HepG2 (cell line): ENCODE measurements around the gene FGF14. TPM values are rescaled to one million over a fixed set of nuclear protein-coding genes. Genes with fewer than 3 reads are reported as not detected.

Experiments used
- ATAC-seq: fragments of 200-7000 bp; cut with Tn5 transposase; 3 replicates; pipeline ENCODE4 v1.9.1; 2020; ENCODE audit warnings: mild to moderate bottlenecking, moderate library complexity
- BruUV-seq: library from RNA; stranded (reverse); fragments of 400-500 nt; replicated peaks from 2 replicates; lab custom pipeline; 2021; lab: Mats Ljungman, UMichigan
- CTCF ChIA-PET: fragments of 300-600 bp; formaldehyde crosslinking; extraction: SDS; loops from one replicate; lab custom pipeline; 2021; ENCODE audit warnings: low total read pairs, inconsistent platforms, low intra/inter-chr PET ratio; lab: Yijun Ruan, JAX
- POLR2A ChIA-PET: fragments of 350-600 bp; sonication (Branson Sonifier 250); formaldehyde crosslinking; loops from one replicate; lab custom pipeline; 2020; ENCODE audit warnings: antibody characterized with exemption, inconsistent platforms; lab: Yijun Ruan, JAX
- DNase-seq: peaks from one replicate; pipeline ENCODE4 v3.0.0-alpha.2; 2015; ENCODE audit warnings: low spot score
- FAIRE-seq: peaks from 3 replicates; lab custom pipeline; 2011; peaks lifted over from hg19 to GRCh38; lab: Jason Lieb, UNC
- H2AFZ ChIP-seq: one replicate; pipeline ENCODE4 v1.6.1; 2011; ENCODE audit warnings: low read length, inconsistent platforms
- H3K27ac ChIP-seq: fragments of 300-600 bp; 3 replicates; pipeline ENCODE4 v1.8.0; 2011; ENCODE audit warnings: mixed run types, mild to moderate bottlenecking, mixed read lengths, low read length, inconsistent platforms; ENCODE audit not compliant: insufficient read depth; ENCODE audit errors: extremely low read length
- H3K27me3 ChIP-seq, 2 experiments: fragments of 200-600 bp in 1 of 2; 2 replicates in 1 of 2; 3 replicates in 1 of 2; pipeline versions ENCODE4 v1.6.0 to v1.8.0; 2011; ENCODE audit warnings: low read length in 2 of 2, mild to moderate bottlenecking in 2 of 2, moderate library complexity in 2 of 2, inconsistent platforms in 1 of 2; ENCODE audit not compliant: insufficient read depth in 2 of 2, control insufficient read depth in 1 of 2
- H3K36me3 ChIP-seq, 2 experiments: fragments of 200-600 bp in 1 of 2; replicated peaks in 1 of 2; 2 replicates in 1 of 2; 3 replicates in 1 of 2; pipeline versions ENCODE4 v1.5.1 to v1.8.0; 2011; ENCODE audit warnings: low read length in 2 of 2, inconsistent platforms in 1 of 2; ENCODE audit not compliant: insufficient read depth in 2 of 2, control insufficient read depth in 1 of 2
- H3K4me1 ChIP-seq: 2 replicates; pipeline ENCODE4 v1.5.1; 2012; ENCODE audit warnings: low read length, inconsistent platforms; ENCODE audit not compliant: insufficient read depth
- H3K4me2 ChIP-seq: 2 replicates; pipeline ENCODE4 v1.6.0; 2011; ENCODE audit warnings: low read depth, low read length, inconsistent platforms
- H3K4me3 ChIP-seq, 3 experiments: fragments of 200-600 bp in 1 of 3; sonication (generic), shearing (Covaris generic) in 1 of 3; replicated peaks in 1 of 3; 2 replicates each; pipeline ENCODE4 v1.5.1; 2011 to 2016; ENCODE audit warnings: low read length in 3 of 3, inconsistent platforms in 2 of 3, low read depth in 2 of 3, mild to moderate bottlenecking in 2 of 3, control low read depth in 1 of 3, mixed read lengths in 1 of 3; ENCODE audit not compliant: insufficient read depth in 1 of 3
- H3K79me2 ChIP-seq: one replicate; pipeline ENCODE4 v1.6.1; 2011; ENCODE audit warnings: low read length, inconsistent platforms; ENCODE audit not compliant: insufficient read depth
- H3K9ac ChIP-seq: 2 replicates; pipeline ENCODE4 v1.6.0; 2011; ENCODE audit warnings: mild to moderate bottlenecking, low read depth, low read length, inconsistent platforms; ENCODE audit not compliant: insufficient read depth
- H3K9me3 ChIP-seq: 2 replicates; pipeline ENCODE4 v1.5.1; 2012; ENCODE audit warnings: mild to moderate bottlenecking, low read length
- H4K20me1 ChIP-seq: 2 replicates; pipeline ENCODE4 v1.6.0; 2011; ENCODE audit warnings: inconsistent platforms, mild to moderate bottlenecking, low read length, moderate library complexity; ENCODE audit not compliant: insufficient read depth
- CREBL2 ChIP-seq: sonication (generic); formaldehyde crosslinking; IDR thresholded peaks from 2 replicates; pipeline ENCODE4 v1.8.1; 2023; ENCODE audit warnings: missing genetic modification reagents, mild to moderate bottlenecking, borderline replicate concordance
- ESRRA ChIP-seq: sonication (generic); formaldehyde crosslinking; IDR thresholded peaks from 2 replicates; pipeline ENCODE4 v1.5.1; 2020; ENCODE audit warnings: mild to moderate bottlenecking, low read depth, missing genetic modification reagents
- GTF2F1 ChIP-seq: fragments of 150-350 bp; IDR thresholded peaks from 2 replicates; pipeline ENCODE4 v1.6.1; 2014; ENCODE audit warnings: low read length
- LCORL ChIP-seq, 2 experiments: fragments of 450-650 bp in 1 of 2; sonication (generic) in 1 of 2; formaldehyde crosslinking in 1 of 2; IDR thresholded peaks; 2 replicates each; pipeline versions ENCODE4 v1.5.0 to v1.6.1; 2017 to 2020; ENCODE audit warnings: antibody characterized with exemption in 1 of 2, missing genetic modification reagents in 1 of 2
- PPARG ChIP-seq: conservative IDR thresholded peaks from 2 replicates; pipeline ENCODE4 v1.6.1; 2016; ENCODE audit warnings: missing biosample characterization, missing genetic modification reagents
- SP2 ChIP-seq: sonication (generic); formaldehyde crosslinking; IDR thresholded peaks from 2 replicates; pipeline ENCODE4 v1.5.1; 2020; ENCODE audit warnings: mild to moderate bottlenecking, missing genetic modification reagents
- TCF7 ChIP-seq: sonication (generic); IDR thresholded peaks from 2 replicates; pipeline ENCODE4 v1.6.1; 2016; ENCODE audit warnings: antibody characterized with exemption, low read depth
- ZKSCAN5 ChIP-seq: sonication (generic); formaldehyde crosslinking; IDR thresholded peaks from 2 replicates; pipeline ENCODE4 v1.5.1; 2020; ENCODE audit warnings: mild to moderate bottlenecking, missing genetic modification reagents
- ZNF615 ChIP-seq: sonication (generic); formaldehyde crosslinking; IDR thresholded peaks from 2 replicates; pipeline ENCODE4 v1.5.0; 2020; ENCODE audit warnings: mild to moderate bottlenecking, missing genetic modification reagents, borderline replicate concordance
- ZNF75D ChIP-seq: sonication (generic); formaldehyde crosslinking; IDR thresholded peaks from 2 replicates; pipeline ENCODE4 v1.8.1; 2023; ENCODE audit warnings: missing genetic modification reagents, mild to moderate bottlenecking, borderline replicate concordance
- in situ Hi-C: cut with HindIII; loops from 2 replicates; pipeline ENCODE4 v1.10.0; 2017; ENCODE audit warnings: low pct_unique_long_range_greater_than_20kb; ENCODE audit not compliant: extremely low pct_ligation_motif_present
- intact Hi-C: fragments of 100-400 bp; cut with micrococcal nuclease; formaldehyde crosslinking; loops from one replicate; pipeline ENCODE4 v1.10.0; 2022; ENCODE audit not compliant: unreplicated experiment
- polyA plus RNA-seq, 8 experiments: library from polyadenylated mRNA; depleted of rRNA in 3 of 8; stranded (reverse) in 7 of 8; unstranded in 1 of 8; fragments of >200 nt; fragmentation: Illumina TruSeq in 4 of 8; extraction: Trizol in 4 of 8; gene quantifications; 2 replicates each; pipeline versions ENCODE4 v1.2.1 to v1.2.3, GENCODE V29; 2011 to 2016; ENCODE audit warnings: low read depth in 4 of 8, missing spikeins in 1 of 8, mixed read lengths in 1 of 8; ENCODE audit not compliant: insufficient read depth in 1 of 8
- total RNA-seq, 5 experiments: library from RNA; depleted of rRNA; stranded (reverse); fragments of >200 nt; fragmentation: Illumina TruSeq; extraction: Trizol; gene quantifications; 2 replicates each; pipeline ENCODE4 v1.2.3, GENCODE V29; 2016; ENCODE audit warnings: low read depth in 1 of 5

FGF14 gene
- total and polyA plus RNA-seq, 2 of the 13 experiments (the other 11 are each of a cell fraction or from before 2014, with no cell fraction given) = not detected

- no peaks in the 10 kb centered on the region for H3K27me3 ChIP-seq
- FAIRE-seq (no peak), ATAC-seq (no peak), DNase-seq (no peak)
- in situ Hi-C loops = no loop called here
- no peaks in the 10 kb centered on the region for H3K9me3 ChIP-seq
- no TSS peak for BruUV-seq
- no peaks in the 10 kb centered on the region for H3K79me2 ChIP-seq
- CTCF ChIA-PET = no interaction called here
- intact Hi-C loops = no loop called here
- H3K36me3 ChIP-seq = no peaks in the 10 kb centered on the region
- H3K27ac ChIP-seq = no peak overlapping the region
- no peak overlapping the region for H3K4me2 ChIP-seq
- no peak overlapping the region for H3K9ac ChIP-seq
- TF ChIP-seq CREBL2 (CRISPR knock-in tag) (no peak), TCF7 (no peak), ZNF75D (no peak), ESRRA (CRISPR knock-in tag) (no peak), SP2 (no peak), ZKSCAN5 (CRISPR knock-in tag) (no peak), PPARG (CRISPR knock-in tag) (no peak), LCORL (IDR thresholded peaks at IDR 0.05) (no peak), LCORL (CRISPR knock-in tag; IDR thresholded peaks at IDR 0.05) (no peak), ZNF615 (CRISPR knock-in tag) (no peak), GTF2F1 (no peak)
- H3K4me1 ChIP-seq = no peaks in the 10 kb centered on the region
- H3K4me3 ChIP-seq = no peak overlapping the region
- no peaks in the 10 kb centered on the region for H4K20me1 ChIP-seq
- POLR2A ChIA-PET = no interaction called here
- H2AFZ ChIP-seq = no peak overlapping the region
Measured at GRCh38 chr13:102441085-102441484, 39.2 kb upstream of the FGF14 start.
